Measurements from ENCODE around the gene THADA.
"Not testable (repeated sequence)": the region's sequence is repeated elsewhere in the genome, so short reads cannot be mapped to it uniquely, and the experiment has no call there.

Gene THADA, protein sequence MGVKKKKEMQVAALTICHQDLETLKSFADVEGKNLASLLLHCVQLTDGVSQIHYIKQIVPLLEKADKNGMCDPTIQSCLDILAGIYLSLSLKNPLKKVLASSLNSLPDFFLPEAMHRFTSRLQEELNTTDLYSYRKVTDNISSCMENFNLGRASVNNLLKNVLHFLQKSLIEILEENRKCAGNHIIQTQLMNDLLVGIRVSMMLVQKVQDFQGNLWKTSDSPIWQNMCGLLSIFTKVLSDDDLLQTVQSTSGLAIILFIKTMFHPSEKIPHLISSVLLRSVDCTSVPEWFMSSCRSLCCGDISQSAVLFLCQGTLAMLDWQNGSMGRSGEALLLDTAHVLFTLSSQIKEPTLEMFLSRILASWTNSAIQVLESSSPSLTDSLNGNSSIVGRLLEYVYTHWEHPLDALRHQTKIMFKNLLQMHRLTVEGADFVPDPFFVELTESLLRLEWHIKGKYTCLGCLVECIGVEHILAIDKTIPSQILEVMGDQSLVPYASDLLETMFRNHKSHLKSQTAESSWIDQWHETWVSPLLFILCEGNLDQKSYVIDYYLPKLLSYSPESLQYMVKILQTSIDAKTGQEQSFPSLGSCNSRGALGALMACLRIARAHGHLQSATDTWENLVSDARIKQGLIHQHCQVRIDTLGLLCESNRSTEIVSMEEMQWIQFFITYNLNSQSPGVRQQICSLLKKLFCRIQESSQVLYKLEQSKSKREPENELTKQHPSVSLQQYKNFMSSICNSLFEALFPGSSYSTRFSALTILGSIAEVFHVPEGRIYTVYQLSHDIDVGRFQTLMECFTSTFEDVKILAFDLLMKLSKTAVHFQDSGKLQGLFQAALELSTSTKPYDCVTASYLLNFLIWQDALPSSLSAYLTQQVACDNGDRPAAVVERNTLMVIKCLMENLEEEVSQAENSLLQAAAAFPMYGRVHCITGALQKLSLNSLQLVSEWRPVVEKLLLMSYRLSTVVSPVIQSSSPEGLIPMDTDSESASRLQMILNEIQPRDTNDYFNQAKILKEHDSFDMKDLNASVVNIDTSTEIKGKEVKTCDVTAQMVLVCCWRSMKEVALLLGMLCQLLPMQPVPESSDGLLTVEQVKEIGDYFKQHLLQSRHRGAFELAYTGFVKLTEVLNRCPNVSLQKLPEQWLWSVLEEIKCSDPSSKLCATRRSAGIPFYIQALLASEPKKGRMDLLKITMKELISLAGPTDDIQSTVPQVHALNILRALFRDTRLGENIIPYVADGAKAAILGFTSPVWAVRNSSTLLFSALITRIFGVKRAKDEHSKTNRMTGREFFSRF (N-terminal part only)

DNA sequence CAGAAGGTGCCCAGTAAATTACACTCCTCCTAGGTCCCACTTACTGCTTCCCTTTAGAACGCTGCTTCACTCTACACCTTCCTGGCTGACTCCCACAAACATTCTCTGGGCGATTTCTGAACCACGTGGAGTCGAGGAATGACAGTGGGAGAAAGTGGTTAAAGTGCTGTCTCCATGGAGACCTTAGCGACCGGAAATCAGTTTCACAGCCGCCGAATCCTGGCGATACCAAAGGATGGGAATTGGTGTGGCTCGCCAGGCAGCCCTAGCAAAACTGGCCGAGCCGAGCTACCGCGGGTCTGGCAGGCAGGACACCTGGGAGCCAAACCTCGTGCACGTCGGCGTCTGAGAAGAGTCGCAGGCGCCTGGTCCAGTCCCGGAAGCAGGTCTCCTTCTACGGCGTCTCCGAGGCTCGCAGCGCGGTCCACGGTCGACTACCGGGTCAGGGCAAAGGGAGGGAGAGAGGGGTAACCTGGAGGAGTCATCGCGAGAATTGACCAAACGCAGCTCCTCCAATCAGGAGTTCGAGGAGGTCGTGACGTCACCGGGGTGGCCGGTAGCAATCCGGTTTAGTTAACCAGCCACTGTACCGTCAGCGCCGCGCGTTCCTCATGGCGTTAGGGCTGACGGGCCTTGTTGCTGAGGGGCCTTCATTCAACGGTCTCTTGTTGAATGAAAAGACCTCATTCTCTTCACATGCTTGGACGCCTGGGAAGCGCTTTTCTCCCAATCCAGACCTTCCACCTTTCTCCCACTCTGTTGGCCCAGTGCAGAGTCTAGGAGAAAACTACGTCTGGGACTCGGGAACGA, at the start of gene THADA:
THADA (minus strand) TSS at position 436 of the 810 bp plus-strand sequence. CDS start 3,646 bp downstream, outside the sequence.
- FAIRE-seq: no peak

- no peak for FAIRE-seq
Measured at GRCh38 chr2:43643680-43644079, 47.8 kb upstream of the THADA start.

GRCh38 chr2:43642363-43642762, 46.5 kb upstream of the THADA start:
- FAIRE-seq: peak; percentile 15

- FAIRE-seq: no peak
Measured at GRCh38 chr2:43637030-43637803, 41.4 kb upstream of the THADA start, which contains the start of gene PLEKHH2. Gene PLEKHH2 (plus strand): TSS chr2:43637260. CDS start chr2:43644674, 7,414 bp downstream.

DNA sequence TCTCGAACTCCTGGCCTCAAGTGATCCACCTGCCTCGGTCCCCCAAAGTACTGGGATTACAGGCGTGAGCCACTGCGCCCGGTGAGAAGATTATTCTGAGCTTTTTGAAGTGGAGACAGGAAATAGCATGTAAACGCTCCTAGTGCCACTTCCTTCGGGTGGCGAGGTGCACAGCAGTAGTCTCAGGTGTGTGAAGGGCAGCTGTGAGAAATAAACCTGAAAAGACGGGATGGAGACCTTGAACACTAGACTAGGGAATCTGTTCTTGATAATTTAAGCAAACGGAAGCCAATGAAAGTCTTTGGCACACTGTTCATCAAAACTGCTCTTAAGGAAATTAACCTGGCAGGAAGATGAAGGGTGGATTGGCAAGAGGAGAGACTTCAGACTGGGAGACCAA, 40.8 kb upstream of the THADA start:
- no peak for FAIRE-seq

DNA sequence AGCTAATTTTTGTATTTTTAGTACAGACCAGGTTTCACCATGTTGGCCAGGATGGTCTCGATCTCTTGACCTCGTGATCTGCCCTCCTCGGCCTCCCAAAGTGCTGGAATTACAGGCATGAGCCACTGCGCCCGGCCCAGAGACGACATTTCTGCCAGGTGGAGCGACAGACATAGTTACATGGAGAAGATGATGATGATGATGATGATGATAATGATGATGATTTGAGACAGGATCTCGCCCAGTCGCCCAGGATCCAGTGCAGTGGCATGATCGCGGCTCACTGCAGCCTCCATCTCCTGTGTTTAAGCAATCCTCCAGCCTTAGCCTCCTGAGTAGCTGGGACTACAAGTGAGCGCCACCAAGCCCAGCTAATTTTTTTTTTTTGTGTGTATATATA, 40.3 kb upstream of the THADA start:
- not testable (repeated sequence) for FAIRE-seq

GRCh38 chr2:43634604-43635306, 38.9 kb upstream of the THADA start:
- no peak for FAIRE-seq

DNA sequence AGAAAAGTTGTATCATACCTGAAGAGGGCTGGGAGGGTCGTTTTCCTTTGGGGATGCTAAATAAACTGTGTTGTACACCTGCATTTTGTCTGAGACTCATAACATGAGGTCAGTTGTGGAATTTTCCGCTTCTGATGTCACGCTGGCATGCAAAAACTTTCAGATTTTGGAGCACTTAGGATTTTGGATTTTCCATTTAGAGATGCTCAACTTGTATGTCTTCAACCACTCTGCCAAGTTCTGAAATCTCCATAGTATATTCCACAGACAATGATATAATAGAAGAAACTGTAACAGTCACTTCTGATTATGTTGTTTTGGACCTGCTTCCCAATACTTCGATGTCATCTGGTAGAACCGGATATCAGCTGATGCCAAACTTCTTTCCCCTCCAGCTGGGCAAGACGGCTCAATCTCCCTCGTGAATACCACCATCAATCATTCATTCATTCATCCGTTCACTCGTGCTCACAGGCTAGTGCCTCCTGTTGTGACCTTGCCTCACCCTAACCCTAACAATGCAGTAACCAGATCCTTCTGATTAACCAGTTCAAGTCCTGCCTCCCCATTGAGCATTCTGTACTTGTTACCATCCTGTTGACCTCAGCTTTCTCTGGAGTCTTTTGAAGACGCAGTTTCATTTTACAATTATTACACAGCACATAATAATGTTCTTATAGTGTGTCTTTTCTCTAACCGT, 35.9 kb upstream of the THADA start:
- FAIRE-seq: no peak

- FAIRE-seq: no peak
Measured at GRCh38 chr2:43622931-43623451, 27.2 kb upstream of the THADA start.

GRCh38 chr2:43619511-43619910, 23.7 kb upstream of the THADA start:
- FAIRE-seq: no peak

DNA sequence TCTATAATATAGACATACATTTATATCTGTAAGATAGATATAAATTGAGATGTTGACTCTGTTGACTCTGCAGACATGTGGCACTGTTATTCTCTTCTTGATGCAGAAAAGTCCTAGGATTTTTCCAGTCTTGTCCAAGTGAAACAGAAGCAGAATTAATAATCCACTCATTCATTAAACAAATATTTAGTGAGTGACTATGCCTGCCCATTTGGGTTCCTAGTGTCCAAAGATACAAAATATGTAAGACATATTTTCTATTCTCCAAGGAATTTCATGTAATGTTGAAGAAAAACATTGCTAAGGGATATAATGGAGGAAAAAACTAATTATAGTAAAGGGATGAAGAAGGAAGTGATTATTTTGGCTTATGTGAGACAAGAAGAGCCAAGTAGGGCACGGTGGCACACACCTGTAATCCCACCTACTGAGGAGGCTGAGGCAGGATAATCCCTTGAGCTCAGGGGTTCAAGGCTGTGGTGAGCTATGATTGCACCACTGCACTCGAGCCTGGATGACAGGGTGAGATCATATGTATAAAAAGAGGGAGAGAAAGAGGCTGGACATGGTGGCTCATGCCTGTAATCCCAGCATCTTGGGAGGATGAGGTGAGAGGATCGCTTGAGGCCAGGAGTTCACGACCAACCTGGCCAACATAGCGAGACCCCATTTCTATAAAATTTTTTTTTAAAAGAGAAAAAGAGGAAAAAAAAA, 21.3 kb upstream of the THADA start:
- no peak for FAIRE-seq

DNA sequence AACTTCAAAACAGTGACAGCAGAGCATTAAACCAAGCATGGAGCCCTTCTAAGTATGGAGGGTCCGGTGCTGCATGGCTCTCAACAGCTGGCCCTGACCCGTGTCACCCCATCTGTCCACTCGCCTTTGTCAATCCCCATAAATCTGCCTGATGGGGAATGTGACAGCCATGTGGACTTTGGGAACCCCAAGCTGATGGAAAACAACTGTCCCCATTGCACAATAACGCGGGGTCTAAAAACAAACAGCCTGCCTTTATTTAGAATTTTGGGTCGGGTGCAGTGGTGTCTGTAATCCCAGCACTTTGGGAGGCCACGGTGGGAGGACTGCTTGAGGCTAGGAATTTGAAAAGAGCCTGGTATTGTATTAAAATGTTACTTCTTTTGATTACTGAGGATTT, 17.1 kb upstream of the THADA start:
- no peak for FAIRE-seq

DNA sequence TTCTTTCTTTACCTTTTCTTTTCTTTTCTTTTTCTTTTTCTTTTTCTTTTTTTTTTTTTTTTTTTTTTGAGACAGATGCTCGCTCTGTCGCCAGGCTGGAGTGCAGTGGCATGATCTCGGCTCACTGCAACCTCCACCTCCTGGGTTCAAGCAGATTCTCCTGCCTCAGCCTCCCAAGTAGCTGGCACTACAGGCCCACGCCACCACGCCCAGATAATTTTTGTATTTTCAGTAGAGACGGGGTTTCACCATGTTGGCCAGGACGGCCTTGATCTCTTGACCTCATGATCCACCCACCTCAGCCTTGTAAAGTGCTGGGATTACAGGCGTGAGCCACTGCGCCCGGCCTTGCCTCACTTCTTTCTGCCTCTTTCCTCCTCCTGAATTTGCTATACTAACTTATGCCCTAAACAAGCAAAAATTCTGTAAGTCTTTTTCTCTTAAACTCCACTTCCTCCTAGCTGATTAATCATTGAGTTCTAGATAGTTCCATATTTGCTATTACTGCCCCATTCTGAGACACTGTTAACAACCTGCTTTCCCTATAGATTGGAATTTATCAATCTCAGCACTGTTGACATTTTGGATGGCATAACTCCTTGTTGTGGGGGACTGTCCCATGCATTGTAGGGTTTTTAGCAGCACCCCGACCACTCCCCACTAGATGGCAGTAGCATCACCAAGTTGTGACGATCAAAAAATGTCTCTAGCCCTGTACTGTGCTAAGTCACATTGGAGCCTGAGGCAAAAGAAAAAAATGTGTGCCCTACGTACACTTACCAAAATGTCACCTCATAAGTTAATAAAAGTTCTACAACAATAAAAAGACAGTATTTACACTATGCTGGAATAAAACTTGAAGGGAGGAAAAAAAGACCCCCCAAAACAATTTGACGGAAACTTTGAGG, 16.4 kb upstream of the THADA start:
- FAIRE-seq: peak; percentile 93

DNA sequence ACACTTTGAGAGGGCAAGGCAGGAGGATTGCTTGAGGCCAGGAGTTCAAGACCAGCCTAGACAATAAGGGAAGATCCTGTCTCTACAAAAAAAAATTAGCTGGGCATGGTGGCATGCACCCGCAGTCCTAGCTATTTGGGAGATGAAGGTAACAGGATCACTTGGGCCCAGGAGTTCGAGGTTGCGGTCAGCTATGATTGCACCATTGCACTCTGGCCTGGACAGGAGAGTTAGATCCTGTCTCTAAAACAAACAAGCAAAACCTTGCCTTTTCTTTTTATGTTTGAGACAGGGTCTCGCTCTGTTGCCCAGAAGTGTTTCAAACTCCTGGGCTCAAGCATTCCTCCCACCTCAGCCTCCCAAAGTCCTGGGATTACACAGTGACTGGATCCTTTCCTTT, 14.5 kb upstream of the THADA start:
- no peak for FAIRE-seq

DNA sequence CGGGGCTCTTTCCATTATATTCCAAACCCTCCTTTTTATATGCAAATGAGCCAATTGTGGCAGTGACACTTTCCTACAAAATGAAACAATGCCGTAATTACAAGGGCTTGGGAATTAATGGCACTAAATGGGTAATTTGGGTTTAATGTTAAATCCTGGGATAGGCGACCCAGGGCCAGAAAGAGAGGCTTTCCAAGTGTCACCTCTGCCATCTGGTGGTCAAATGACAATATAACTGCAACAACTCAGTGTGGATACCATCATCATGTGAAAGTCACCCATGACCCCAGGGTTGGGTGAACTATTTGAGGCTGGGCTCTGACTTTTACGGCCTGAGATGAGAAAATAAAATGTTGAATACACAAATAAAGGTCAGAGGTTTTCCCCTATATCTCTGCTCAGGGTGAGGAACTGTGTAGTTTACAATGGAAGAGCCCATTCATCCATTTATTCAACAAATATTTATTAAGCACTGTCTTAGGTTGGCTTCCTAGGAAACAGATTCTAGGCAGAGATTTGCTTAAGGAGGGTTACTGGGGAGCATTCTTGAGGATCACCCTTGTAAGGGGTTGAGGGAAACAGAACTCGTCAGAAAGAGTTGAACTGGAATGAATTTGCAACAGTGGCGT, 13.6 kb upstream of the THADA start:
- peak; percentile 66 for FAIRE-seq

- FAIRE-seq: no peak
Measured at GRCh38 chr2:43605851-43606250, 10.0 kb upstream of the THADA start.

DNA sequence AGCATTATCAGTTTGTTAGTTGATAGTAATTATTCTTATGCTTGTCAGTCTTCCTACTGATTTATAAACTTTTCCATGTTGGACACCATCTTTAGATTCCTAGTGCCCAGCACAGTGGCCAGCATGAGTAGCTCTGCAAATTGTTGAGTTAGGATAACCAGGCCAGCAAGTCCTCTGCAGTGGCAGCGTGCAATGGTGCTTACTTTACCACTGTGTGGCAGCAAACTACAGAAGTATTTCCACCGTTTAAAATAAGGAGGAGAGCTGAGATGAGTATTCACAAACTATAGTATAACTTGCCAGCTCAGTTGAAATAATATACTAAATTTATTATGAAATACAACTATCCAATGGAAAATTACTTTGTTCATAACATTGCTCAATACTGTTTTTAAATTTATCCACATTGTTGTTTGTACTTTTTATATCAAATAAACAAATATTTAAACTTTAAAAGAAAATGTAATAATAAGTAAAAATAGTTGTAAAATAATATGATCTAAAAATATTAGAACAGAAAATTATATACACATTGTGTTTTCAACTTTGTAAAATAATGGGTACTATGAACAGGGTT, 9.3 kb upstream of the THADA start:
- FAIRE-seq: peak; percentile 96
